GM21619 (cell line): ENCODE results near the gene IGSF3.

Experiments
- ATAC-seq: cut with Tn5 transposase; IDR thresholded peaks from one replicate; pipeline ENCODE4 v1.9.1; 2021; ENCODE audit not compliant: unreplicated experiment

Gene IGSF3

GRCh38 chr1:116667575-116668105 lies at the start of gene IGSF3:
TSS of gene IGSF3 (minus strand) at chr1:116667733. CDS start at chr1:116666326, 1,407 bp downstream.
- no peak for ATAC-seq

GRCh38 chr1:116717318-116717717 lies 49.8 kb upstream of the IGSF3 start:
- ATAC-seq: no peak

- no peak for ATAC-seq
Observed at GRCh38 chr1:116716391-116716790, 48.9 kb upstream of the IGSF3 start.

- no peak for ATAC-seq
Observed at GRCh38 chr1:116713474-116713873, 45.9 kb upstream of the IGSF3 start.

GRCh38 chr1:116712510-116712909 lies 45.0 kb upstream of the IGSF3 start:
- no peak for ATAC-seq

- no peak for ATAC-seq
Observed at GRCh38 chr1:116711263-116711840, 43.8 kb upstream of the IGSF3 start.

- no peak for ATAC-seq
Observed at GRCh38 chr1:116710420-116711262, 43.1 kb upstream of the IGSF3 start.

- ATAC-seq: no peak
Observed at GRCh38 chr1:116709666-116710167, 42.2 kb upstream of the IGSF3 start.

- no peak for ATAC-seq
Observed at GRCh38 chr1:116708255-116708900, 40.8 kb upstream of the IGSF3 start.

- ATAC-seq: no peak
Observed at GRCh38 chr1:116706841-116707240, 39.3 kb upstream of the IGSF3 start.

GRCh38 chr1:116706123-116706522 lies 38.6 kb upstream of the IGSF3 start:
- ATAC-seq: no peak

- ATAC-seq: no peak
Observed at GRCh38 chr1:116704278-116704677, 36.7 kb upstream of the IGSF3 start.

- no peak for ATAC-seq
Observed at GRCh38 chr1:116699605-116700004, 32.1 kb upstream of the IGSF3 start.

GRCh38 chr1:116698244-116698595 lies 30.7 kb upstream of the IGSF3 start:
- no peak for ATAC-seq

- no peak for ATAC-seq
Observed at GRCh38 chr1:116697548-116698243, 30.2 kb upstream of the IGSF3 start.

GRCh38 chr1:116694524-116694923 lies 27.0 kb upstream of the IGSF3 start:
- no peak for ATAC-seq

- no peak for ATAC-seq
Observed at GRCh38 chr1:116693759-116694480, 26.4 kb upstream of the IGSF3 start.

GRCh38 chr1:116692879-116693278 lies 25.3 kb upstream of the IGSF3 start:
- ATAC-seq: no peak

GRCh38 chr1:116690849-116691406 lies 23.4 kb upstream of the IGSF3 start:
- no peak for ATAC-seq

GRCh38 chr1:116690396-116690848 lies 22.9 kb upstream of the IGSF3 start:
- no peak for ATAC-seq
